GM19193 (cell line): Measurements from ENCODE around the gene CD300C.

ENCODE experiments used
- POLR2A ChIP-seq: IDR thresholded peaks from 4 replicates; pipeline ENCODE4 v1.6.1; 2011; ENCODE audit not compliant: insufficient read depth, insufficient read length; ENCODE audit errors: extremely low read depth

The CD300C gene

GRCh38 chr17:74513987-74514631, 31.8 kb downstream of the CD300C start:
- no peak for TF ChIP-seq POLR2A

DNA sequence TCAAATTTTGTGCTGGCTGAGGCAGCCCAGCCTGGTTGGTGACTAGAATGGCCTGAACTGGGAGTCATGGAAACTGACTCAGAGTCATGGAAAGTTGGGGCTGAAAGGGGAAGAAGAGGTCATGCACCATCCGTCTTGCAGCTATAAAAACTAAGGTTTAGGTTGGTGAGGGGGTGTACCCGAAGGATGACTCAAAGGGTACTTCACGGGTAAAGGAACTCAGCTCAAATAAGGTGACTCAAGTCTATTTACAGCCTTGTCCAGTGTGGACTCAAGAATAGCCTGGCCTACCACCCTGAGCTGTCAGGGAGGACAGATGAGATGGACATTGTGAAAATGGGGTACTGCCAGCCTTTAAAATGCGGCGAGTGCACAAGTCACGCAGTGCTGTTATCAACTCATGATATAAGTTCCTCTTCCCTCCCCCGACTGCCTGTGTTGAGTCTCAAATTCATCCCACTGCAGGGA, 33.3 kb downstream of the CD300C start:
- no peak for TF ChIP-seq POLR2A

GRCh38 chr17:74512036-74512435, 33.9 kb downstream of the CD300C start:
- no peak for TF ChIP-seq POLR2A

- no peak for TF ChIP-seq POLR2A
These were observed 37.8 kb downstream of the CD300C start for GRCh38 chr17:74508156-74508555.

- TF ChIP-seq POLR2A, result no peak
These were observed 43.1 kb downstream of the CD300C start for GRCh38 chr17:74502861-74503260.

- no peak for TF ChIP-seq POLR2A
These were observed 45.9 kb downstream of the CD300C start for GRCh38 chr17:74499992-74500391.

- no peak for TF ChIP-seq POLR2A
These were observed 48.4 kb downstream of the CD300C start for GRCh38 chr17:74497471-74497870.

- no peak for TF ChIP-seq POLR2A
These were observed 52.5 kb downstream of the CD300C start for GRCh38 chr17:74493331-74493833.

DNA sequence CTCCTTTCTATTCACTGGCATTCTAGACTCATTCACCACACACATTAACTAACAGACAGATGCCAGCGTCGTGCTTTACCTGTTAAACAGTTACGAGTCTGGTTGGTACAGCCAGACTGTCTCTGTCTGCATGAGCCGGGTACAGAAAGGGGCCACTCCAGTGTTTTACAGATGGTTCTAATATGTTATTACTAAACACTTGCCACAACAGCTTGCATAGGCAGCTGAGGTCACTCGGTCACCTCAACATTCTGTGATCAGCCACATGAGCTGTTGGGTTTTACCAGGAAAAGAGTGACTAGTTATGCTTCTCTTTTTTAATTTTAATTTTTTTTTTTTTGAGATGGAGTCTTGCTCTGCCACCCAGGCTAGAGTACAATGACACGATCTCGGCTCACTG, 54.3 kb downstream of the CD300C start:
- no peak for TF ChIP-seq POLR2A
